IPS-NIHi11 (cell line): ENCODE results near the gene CYLD.

ENCODE experiments used
- DNase-seq: peaks from one replicate; pipeline ENCODE4 v3.0.0; 2012; ENCODE audit warnings: mixed read lengths, low spot score

Gene CYLD

GRCh38 chr16:50846511-50846910 is 104.6 kb downstream of the CYLD start:
- no peak for DNase-seq

GRCh38 chr16:50847166-50847565 is 105.3 kb downstream of the CYLD start:
- no peak for DNase-seq

- no peak for DNase-seq
Measured at GRCh38 chr16:50848755-50849514, 107.0 kb downstream of the CYLD start.
